HG03571 (cell line): ENCODE results near the gene SYCE1L.
"Not testable (repeated sequence)": the region's sequence is repeated elsewhere in the genome, so short reads cannot be mapped to it uniquely, and the experiment has no call there.

Source experiments
- ATAC-seq: cut with Tn5 transposase; IDR thresholded peaks from one replicate; pipeline ENCODE4 v1.9.1; 2021; ENCODE audit not compliant: unreplicated experiment

SYCE1L gene

DNA sequence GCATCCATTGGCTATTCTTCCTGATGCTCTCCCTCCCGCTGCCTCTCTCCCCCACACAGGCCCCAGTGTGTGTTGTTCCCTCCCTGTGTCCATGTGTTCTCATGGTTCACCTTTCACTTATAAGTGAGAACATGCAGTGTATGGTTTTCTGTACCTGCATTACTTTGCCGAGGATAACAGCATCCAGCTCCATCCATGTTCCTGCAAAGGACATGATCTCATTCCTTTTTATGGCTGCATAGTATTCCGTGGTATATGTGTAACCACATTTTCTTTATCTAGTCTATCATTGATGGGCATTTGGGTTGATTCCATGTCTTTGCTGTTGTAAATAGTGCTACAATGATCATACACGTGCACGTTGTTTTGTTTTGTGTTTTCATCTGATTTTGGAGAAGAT is 43.3 kb downstream of the SYCE1L start:
- not testable (repeated sequence) for ATAC-seq

DNA sequence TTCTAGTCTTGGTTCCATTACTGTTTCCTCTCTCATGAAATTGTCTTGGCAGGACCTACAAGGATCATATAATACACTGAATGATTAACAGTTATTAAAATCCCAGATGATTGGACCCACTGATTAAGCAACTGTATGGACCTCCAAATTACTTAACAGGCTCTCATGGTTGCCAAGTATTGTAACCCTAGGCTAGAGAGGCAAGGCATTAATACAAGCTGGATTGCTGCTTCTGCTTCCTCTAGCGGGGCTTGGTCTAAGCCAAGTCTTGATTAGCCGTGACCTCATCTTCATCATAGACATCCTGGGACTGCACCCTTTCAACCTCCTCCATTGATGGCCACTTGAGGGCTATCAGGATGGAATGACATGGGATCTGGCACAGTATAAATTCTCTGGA is 46.9 kb downstream of the SYCE1L start:
- ATAC-seq: no peak

DNA sequence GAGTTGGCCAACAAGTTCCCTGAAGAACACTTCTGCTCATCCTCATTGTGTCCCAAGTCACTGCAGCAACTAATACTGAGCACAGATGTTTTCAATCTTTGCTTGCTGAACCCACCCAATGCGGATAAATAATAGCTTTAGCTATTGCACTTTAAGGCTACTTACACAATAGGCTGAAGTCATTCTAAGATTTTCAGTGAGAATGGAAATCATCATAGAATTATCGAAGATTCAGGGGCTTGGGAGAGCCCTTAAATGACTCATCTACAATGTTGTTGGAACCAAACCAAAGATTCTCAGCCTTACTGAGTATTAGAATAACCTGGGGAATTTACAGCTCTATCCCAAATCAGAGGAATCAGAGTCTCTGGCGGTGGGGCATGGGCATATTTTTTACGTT is 51.2 kb downstream of the SYCE1L start:
- ATAC-seq: no peak
